Iris pigment epithelial cell (primary cell): ENCODE data around the gene GPR141.

Experiments used
- DNase-seq: peaks from one replicate; pipeline ENCODE4 v3.0.0-alpha.2; 2011; ENCODE audit warnings: low read depth

The GPR141 gene, protein sequence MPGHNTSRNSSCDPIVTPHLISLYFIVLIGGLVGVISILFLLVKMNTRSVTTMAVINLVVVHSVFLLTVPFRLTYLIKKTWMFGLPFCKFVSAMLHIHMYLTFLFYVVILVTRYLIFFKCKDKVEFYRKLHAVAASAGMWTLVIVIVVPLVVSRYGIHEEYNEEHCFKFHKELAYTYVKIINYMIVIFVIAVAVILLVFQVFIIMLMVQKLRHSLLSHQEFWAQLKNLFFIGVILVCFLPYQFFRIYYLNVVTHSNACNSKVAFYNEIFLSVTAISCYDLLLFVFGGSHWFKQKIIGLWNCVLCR

DNA sequence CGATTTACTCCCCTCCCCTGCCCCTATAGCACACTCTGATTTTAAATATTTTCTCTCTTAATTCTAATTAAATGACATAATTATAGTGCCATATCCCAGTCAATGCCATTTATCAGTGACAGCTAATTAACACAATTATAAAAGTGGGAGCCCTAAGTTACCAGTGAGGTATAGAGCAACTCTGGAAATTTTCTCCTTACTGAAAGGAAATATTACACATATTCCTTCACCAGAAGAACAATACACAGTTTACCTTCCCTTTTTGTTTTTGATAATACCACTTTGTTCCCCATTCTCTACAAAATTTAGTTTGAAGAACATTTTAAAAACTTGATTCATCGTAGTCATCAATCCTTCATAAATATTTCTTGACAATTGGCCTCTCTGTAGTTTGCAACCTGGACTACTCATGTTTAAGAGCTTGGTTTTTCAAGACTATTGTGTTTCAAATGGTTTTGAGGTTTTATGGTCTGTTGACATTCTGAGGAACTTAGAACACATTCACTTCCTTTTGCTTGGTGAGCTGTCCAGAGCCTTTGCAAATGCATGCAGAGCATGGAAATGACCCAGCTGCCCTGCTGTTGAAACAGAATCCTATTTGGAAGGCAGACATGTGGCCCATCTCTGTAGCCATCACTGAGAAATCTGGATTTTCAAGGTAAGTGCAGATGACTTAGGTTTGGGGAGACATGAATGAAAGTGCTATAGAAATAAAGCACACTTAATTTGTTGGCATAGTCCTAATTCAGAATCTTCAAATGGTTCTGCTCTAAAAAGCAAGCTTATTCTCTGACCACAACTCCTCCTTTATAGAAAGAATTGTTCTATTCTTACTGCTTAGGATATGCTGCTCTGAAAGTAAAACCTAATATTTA is at the start of gene GPR141:
TSS of gene GPR141 (plus strand) at position 521 of the 875 bp plus-strand sequence. CDS start 56,628 bp downstream, outside the sequence.
- no peak for DNase-seq

- DNase-seq, result no peak
These were observed 48.2 kb upstream of the GPR141 start for GRCh38 chr7:37635346-37635745.

GRCh38 chr7:37642028-37642540 is 41.5 kb upstream of the GPR141 start:
- no peak for DNase-seq

DNA sequence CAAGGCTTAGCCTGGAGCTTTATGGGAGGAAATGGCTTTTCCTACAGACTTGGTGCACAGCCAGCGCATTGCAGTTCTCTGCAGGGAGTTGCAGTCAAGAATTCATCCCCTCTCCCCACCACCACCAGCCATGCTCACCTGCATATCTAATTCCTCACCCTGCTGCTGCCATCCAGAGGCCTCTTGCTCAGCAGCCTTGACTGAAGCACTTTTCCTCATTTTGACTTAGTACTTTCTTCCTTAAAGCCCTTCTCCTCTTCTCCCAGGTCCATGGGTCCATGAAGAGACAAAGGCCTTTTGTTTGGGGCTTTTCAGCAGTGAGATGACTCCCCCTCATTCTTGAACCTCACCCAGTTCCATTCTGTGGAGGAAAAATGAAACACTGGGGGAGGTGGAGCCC is 39.7 kb upstream of the GPR141 start:
- no peak for DNase-seq

DNA sequence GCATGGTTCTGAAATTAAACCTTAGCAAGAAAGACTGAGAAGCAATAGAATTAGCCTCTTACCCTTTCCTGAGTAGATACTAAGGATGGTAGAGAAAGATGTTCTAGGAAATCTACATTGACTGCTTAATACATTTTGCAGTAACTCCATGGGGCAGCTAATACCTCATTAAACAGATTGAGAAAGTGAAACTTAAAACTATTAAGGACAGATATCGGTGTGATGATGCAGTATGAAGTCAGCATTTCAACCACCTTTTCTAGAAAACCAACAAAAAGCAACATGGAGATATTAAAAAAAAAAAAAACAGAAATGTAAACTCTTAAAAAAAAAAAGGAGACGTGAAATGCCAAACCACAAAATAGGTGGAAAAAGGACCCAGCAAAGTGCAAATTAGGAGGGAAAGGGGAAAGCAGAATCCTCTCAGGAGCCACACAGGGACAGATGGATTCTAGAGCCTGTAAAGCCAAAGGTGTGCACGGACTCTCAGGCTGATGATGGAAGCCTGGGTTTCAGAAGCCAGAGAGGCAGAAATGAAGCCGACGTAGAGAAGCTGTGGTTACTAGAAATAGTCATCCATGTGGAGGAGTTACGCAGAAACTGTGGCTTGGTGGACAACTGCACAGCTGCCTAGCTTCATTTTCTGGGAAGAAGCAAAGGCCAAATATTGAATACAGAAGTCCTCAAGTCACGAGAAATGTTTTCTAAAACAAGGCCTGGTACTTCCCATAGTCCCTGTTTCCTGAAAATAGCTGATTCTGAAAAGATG is 38.1 kb upstream of the GPR141 start:
- no peak for DNase-seq

DNA sequence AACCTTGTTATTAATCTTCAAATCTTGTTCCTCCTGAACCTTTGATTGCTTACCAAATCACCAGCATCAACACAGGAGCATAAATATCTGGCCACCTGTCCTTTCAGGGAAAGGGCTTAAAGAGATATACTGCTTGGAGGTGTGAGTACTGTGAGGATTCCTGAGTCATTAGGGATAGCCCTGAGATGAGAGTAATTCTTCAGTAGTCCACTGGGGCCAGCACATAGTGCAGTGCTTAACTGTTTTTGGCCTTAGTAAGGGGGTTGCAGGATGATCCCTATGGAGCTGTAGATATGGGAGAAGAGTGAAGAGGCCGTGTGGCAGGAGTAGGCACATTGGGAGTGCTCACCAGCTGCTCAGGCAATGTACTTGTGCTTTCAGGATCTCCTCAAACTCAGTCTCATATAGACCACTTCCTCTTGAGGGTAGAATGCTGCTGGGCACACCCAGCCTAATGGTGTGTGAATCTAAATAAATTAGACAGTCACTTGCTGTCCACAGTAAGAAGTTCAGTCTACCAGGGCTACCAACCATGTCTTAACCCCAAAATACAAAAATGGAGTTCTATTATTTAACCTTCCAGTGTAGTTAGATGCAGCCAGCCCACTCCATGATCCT is 26.5 kb upstream of the GPR141 start:
- DNase-seq, result no peak

- DNase-seq, result no peak
These were observed 25.8 kb upstream of the GPR141 start for GRCh38 chr7:37657816-37658215.

DNA sequence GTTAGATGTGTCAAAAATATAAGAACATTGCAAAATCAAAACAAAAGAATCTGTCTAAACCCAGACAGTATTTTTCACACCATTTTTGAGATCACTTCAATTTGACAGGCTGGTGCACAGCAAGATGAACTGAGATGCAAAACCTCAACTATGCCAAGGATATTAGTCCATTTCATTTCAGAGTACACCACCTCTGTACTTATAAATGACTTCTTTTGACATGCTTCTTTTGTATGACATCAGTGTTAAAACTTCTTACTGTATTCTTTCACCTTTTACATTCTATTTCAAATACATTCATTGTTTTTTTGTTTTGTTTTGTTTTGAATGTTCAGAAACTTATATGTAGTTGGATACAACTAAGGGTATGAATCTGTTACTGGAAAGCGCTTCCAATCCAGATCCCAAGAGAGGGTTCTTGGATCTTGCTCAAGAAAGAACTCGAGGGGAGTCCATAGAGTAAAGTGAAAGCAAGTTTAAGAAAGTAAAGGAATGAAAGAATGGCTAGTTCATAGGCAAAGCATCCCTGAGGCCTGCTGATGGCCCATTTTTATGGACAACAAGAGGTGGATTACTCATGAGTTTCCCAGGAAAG is 23.5 kb upstream of the GPR141 start:
- no peak for DNase-seq

DNA sequence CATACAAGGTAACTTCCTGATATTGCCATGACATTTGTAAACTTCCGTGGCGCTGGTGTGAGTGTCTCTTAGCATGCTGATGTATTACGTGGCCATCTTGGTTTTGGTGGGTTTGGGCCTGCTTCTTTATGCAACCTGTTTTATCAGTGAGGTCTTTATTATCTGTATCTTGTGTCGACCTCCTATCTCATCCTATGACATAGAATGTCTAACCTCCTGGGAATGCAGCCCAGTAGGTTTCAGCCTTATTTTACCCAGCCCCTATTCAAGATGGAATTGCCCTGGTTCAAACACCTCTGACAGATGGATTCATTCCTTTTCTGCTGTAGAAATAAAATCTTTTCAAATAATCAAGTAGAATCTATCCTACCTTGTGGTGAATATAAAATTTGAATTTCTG is 23.0 kb upstream of the GPR141 start:
- no peak for DNase-seq

- DNase-seq, result no peak
These were observed 19.9 kb upstream of the GPR141 start for GRCh38 chr7:37663693-37664092.

- no peak for DNase-seq
These were observed 18.1 kb upstream of the GPR141 start for GRCh38 chr7:37665352-37666022.

DNA sequence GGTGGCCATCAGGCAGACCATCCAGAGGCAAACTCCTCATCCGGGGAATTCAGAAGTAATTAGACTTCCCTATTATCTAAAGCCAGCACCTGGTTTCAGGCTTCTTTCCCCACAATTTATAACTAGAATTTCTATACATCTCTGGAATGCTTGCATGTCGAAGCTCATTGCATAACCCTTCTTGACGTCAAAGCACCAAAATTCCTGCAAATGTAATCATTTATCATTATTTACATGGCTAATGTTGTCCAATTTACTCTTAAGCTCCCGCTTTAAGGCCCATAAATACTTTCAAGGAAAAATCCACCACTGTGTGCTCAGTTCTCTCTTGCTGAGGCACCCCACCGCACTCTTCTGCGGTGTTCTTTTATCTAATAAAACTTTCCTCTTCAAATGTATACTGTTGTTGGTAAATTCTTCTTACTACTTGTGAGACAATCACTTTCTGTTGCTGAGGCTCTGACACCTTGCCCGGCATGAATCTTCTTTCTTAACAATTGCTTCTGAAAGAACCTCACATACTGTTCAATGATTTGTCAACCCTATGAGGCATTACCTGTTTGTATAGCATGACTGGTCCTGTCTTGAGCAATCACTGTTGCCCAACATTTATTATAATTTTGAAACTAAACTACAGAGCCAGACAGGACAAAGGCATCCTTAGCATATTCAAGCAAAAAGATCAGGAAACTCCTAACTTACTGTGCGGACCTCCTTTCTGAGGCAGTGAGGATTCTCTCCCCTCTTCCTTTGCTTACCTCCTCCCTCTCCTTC is 17.4 kb upstream of the GPR141 start:
- DNase-seq, result no peak

- DNase-seq, result no peak
These were observed 13.7 kb upstream of the GPR141 start for GRCh38 chr7:37669818-37670217.

DNA sequence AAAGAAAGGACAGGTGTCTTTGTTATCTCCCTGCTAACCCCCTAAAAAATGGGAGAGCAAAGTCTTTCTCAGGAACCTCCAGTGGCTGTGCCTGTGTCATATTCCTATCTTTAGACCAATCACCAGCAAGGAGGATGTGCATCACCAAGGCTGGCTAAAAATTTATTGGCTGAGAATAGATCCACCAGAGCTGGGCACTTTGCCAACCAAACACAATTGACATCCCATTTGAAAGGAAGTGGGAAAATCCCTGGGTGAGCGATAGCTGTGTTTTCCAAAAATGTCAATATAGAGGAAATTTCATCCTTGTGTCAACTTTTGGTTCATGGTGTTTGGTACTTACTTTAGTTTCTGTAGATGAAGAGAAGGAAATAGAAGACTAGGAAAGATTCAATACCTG is 13.1 kb upstream of the GPR141 start:
- no peak for DNase-seq

DNA sequence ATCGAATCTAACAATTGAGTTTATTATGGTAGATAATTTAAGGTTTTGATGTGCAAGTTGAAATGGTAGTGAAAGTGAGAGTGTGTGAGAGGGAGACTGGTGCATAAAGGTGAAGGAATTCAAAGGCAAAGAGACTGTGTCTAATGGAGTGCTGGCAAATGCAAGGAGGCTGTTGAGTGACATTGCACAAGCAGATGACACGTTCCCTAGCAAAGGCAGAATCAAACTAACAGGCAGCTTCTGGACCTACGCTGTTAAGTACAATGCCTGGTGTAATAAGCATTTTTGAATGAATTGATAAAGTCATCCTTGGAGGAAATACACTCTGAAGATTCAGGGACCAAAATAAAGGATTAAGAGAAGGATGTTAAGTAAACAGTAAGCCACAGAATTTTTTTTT is 11.7 kb upstream of the GPR141 start:
- DNase-seq, result no peak

GRCh38 chr7:37672926-37673325 is 10.6 kb upstream of the GPR141 start:
- no peak for DNase-seq

DNA sequence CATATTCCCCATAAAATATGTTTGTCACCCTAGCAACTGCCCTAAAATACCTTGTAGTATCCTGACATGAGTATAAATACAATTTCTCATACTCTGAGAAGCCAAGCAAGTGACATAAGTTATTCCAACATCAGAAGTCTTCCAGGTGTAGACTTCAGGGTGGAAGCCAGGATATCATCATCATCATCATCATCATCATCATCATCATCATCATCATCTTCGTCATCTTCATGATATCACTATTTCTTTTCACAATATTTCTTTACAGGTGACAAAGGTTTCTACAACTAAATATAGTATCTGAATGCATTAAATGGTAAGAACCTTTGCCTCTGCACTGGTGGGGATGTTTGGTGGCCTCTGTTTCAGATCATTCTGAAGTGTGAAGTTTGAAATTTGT is 10.0 kb upstream of the GPR141 start:
- DNase-seq, result no peak

- DNase-seq, result no peak
These were observed 9.0 kb upstream of the GPR141 start for GRCh38 chr7:37674531-37674930.

GRCh38 chr7:37675749-37676148 is 7.8 kb upstream of the GPR141 start:
- DNase-seq, result no peak

DNA sequence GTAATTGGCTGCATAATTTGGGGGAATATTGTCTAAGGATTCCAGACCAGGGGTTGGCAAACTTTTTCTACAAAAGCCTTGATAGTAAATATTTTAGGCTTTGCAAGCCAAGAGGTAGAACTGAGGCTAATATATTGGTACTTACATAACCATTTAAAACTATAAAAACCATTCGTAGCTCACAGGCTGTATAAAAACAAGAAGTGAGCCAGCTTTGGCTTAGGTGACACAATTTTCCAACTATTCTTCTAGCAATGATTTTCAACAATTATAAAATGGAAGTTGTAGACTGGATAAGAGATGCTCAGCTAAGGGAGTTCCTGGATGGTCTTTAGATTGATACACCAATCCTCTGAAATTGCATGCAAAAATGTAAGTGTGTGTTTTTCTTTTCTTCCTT is 1.4 kb downstream of the GPR141 start:
- no peak for DNase-seq
